HFF-Myc (cell line): Measurements from ENCODE around the gene FAM53A.

Experiments
- DNase-seq: peaks from one replicate; pipeline ENCODE4 v3.0.0-alpha.2; 2011; ENCODE audit warnings: low read depth; ENCODE audit errors: extremely low read depth
- H3K4me3 ChIP-seq: replicated peaks from 2 replicates; pipeline ENCODE4 v1.5.1; 2011; ENCODE audit warnings: low read depth, mild to moderate bottlenecking, control low read depth, low read length
- TF ChIP-seq, protein P1 (sequence below): IDR thresholded peaks from 2 replicates; pipeline ENCODE4 v1.5.1; 2012; ENCODE audit warnings: mild to moderate bottlenecking, low read depth, low read length, control low read depth; ENCODE audit errors: missing control alignments

Gene FAM53A

GRCh38 chr4:1670279-1670678, 13.8 kb downstream of the FAM53A start:
- H3K4me3 ChIP-seq = no peak overlapping the region
- DNase-seq = no peak
- TF ChIP-seq, protein P1, sequence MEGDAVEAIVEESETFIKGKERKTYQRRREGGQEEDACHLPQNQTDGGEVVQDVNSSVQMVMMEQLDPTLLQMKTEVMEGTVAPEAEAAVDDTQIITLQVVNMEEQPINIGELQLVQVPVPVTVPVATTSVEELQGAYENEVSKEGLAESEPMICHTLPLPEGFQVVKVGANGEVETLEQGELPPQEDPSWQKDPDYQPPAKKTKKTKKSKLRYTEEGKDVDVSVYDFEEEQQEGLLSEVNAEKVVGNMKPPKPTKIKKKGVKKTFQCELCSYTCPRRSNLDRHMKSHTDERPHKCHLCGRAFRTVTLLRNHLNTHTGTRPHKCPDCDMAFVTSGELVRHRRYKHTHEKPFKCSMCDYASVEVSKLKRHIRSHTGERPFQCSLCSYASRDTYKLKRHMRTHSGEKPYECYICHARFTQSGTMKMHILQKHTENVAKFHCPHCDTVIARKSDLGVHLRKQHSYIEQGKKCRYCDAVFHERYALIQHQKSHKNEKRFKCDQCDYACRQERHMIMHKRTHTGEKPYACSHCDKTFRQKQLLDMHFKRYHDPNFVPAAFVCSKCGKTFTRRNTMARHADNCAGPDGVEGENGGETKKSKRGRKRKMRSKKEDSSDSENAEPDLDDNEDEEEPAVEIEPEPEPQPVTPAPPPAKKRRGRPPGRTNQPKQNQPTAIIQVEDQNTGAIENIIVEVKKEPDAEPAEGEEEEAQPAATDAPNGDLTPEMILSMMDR = no peak

DNA sequence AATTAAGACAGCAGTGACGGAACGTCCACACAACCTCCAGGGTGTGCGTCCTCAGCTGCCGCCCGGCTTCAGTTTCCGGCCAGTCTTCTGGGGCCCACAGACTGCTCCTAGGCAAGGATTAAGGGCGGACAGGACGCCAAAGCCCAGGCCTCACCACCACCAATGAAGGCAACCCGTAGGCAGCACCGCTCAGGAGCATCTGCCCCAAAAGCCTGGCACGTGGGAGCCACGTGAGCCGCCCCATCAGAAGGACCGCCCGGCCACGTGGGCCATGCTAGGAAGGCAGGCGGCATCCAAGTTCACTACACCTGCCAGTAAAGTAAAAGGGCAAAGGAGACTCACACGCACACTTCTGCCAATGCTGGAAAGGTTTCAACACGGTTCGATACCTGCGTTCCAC, 14.3 kb downstream of the FAM53A start:
- TF ChIP-seq, protein P1 = no peak
- H3K4me3 ChIP-seq = no peak overlapping the region

GRCh38 chr4:1669270-1669669, 14.8 kb downstream of the FAM53A start:
- TF ChIP-seq, protein P1 = no peak
- H3K4me3 ChIP-seq = no peak overlapping the region
- no peak for DNase-seq

More for the DNA sequence above, 14.3 kb downstream of the FAM53A start:
- DNase-seq = no peak

DNA sequence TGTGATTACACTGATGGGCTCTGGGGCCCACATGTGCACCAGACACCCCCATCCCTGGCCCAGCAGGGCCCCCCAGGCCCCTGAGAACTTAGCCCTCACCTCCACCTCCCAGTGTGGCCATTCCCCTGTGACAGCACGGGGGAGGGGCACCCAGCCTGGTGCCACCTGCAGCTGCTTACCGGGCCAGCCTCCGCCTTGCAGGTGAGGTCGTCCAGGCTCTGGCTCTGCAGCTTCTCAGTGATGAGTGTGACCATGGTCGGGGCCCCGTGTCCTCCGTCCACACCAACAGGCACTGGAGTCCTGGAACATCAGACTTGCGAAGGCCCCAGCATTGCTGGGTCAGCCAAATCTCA, 15.6 kb downstream of the FAM53A start:
- TF ChIP-seq, protein P1 = no peak
- DNase-seq = no peak

DNA sequence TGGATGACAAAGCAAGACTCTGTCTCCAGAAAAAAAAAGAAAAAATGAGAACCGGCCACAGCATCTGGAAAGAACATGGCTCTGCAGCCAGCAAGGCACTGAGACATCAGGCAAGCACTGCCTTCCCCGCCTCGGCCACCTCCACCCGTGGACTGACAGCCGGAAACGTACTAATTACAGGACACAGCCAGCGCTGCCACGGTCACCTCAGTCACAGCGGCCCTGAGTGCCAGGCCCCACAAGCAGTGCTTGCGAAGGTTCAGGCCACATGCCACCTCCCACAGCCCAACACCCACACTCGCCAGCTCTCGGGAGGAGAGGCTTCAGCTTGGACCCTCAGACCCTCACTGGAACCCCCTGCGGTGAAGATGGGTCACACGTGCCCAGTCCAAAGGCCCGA, 16.8 kb downstream of the FAM53A start:
- TF ChIP-seq, protein P1 = no peak
- H3K4me3 ChIP-seq = no peak overlapping the region
- DNase-seq = no peak

More for the DNA sequence above, 15.6 kb downstream of the FAM53A start:
- no peak overlapping the region for H3K4me3 ChIP-seq

- TF ChIP-seq, protein P1 = no peak
- H3K4me3 ChIP-seq = no peak overlapping the region
- no peak for DNase-seq
Measured at GRCh38 chr4:1666391-1666790, 17.7 kb downstream of the FAM53A start.

DNA sequence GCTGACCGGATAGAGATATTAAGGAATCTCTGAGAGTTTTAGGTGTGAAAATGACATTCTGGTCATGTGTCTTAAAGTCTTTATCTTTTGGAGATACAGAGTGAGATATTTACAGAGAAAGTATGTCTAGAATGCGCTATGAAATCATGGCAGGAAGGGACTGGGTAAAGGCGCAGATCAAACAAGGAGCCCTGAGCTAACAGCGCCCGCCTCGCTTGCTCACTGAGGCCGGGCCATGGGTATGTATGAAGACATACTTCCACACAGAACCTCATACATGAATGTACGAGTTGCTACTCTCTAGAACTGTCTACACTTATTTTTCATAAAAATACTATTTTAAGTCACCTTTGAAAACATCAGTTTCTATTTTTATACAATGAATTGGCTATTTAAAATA, 20.0 kb downstream of the FAM53A start:
- TF ChIP-seq, protein P1 = no peak

More for the DNA sequence above, 20.0 kb downstream of the FAM53A start:
- H3K4me3 ChIP-seq = no peak overlapping the region
- DNase-seq = no peak
